H1 (cell line): Measurements from ENCODE around the gene BACE2. TPM values are rescaled to one million over a fixed set of nuclear protein-coding genes. Genes with fewer than 3 reads are reported as not detected.

Source experiments
- CTCF ChIA-PET: fragments of 300-600 bp; sonication (Branson Sonifier 250); formaldehyde crosslinking; loops from one replicate; lab custom pipeline; 2021; ENCODE audit not compliant: partially characterized antibody; lab: Charles Lee
- POLR2A ChIA-PET: fragments of 300-600 bp; sonication (Branson Sonifier 250); formaldehyde crosslinking; loops from one replicate; lab custom pipeline; 2021; ENCODE audit warnings: inconsistent platforms; ENCODE audit not compliant: partially characterized antibody; lab: Charles Lee
- DNase-seq, 2 experiments: peaks; one replicate each; pipeline versions ENCODE4 v3.0.0 to v3.0.0-alpha.2; 2010 to 2022; ENCODE audit warnings: low spot score in 2 of 2, low read depth in 1 of 2, mixed read lengths in 1 of 2
- FAIRE-seq: peaks from 2 replicates; lab custom pipeline; 2011; peaks lifted over from hg19 to GRCh38; lab: Jason Lieb, UNC
- H2AFZ ChIP-seq: 2 replicates; pipeline ENCODE4 v1.8.1; 2012; ENCODE audit warnings: low read length, inconsistent platforms
- H2AK5ac ChIP-seq: 2 replicates; pipeline ENCODE4 v1.6.1; 2013; ENCODE audit warnings: low read depth, low read length
- H2BK120ac ChIP-seq: replicated peaks from 2 replicates; pipeline ENCODE3; 2013; ENCODE audit warnings: low read depth, low read length, inconsistent platforms
- H2BK12ac ChIP-seq: 2 replicates; pipeline ENCODE4 v1.6.1; 2013; ENCODE audit warnings: low read depth, low read length
- H2BK15ac ChIP-seq: 2 replicates; pipeline ENCODE4 v1.6.1; 2013; ENCODE audit warnings: low read length
- H2BK20ac ChIP-seq: 2 replicates; pipeline ENCODE4 v1.6.1; 2013; ENCODE audit warnings: low read length
- H2BK5ac ChIP-seq: 2 replicates; pipeline ENCODE4 v1.6.1; 2013; ENCODE audit warnings: low read depth, low read length
- H3K14ac ChIP-seq: 2 replicates; pipeline ENCODE4 v1.6.1; 2013; ENCODE audit warnings: inconsistent platforms; ENCODE audit not compliant: insufficient read length
- H3K18ac ChIP-seq: 2 replicates; pipeline ENCODE4 v1.6.1; 2013; ENCODE audit warnings: low read length; ENCODE audit errors: extremely low read depth
- H3K23ac ChIP-seq: 2 replicates; pipeline ENCODE4 v1.6.1; 2013; ENCODE audit warnings: inconsistent platforms; ENCODE audit not compliant: insufficient read length
- H3K23me2 ChIP-seq: 2 replicates; pipeline ENCODE4 v1.6.1; 2013; ENCODE audit warnings: low read depth, low read length
- H3K27ac ChIP-seq: 2 replicates; pipeline ENCODE4 v1.6.1; 2011; ENCODE audit warnings: low read depth, low read length, inconsistent platforms
- H3K27me3 ChIP-seq, 4 experiments: replicated peaks in 1 of 4; 1 replicate in 1 of 4; 2 replicates in 3 of 4; pipeline versions ENCODE4 v1.6.1 to v1.8.1; 2011 to 2013; ENCODE audit warnings: low read length in 3 of 4, mild to moderate bottlenecking in 3 of 4, inconsistent platforms in 2 of 4, mixed read lengths in 2 of 4, moderate library complexity in 1 of 4; ENCODE audit not compliant: control insufficient read depth in 3 of 4, insufficient read depth in 3 of 4; ENCODE audit errors: extremely low read depth in 1 of 4
- H3K36me3 ChIP-seq, 4 experiments: 2 replicates each; pipeline versions ENCODE4 v1.6.1 to v1.8.1; 2011 to 2013; ENCODE audit warnings: mild to moderate bottlenecking in 4 of 4, low read length in 3 of 4, moderate library complexity in 2 of 4, control low read depth in 1 of 4, inconsistent platforms in 1 of 4; ENCODE audit not compliant: insufficient read depth in 4 of 4, control insufficient read depth in 2 of 4
- H3K4ac ChIP-seq: replicated peaks from 2 replicates; pipeline ENCODE3; 2013; ENCODE audit warnings: low read length, low read depth, mixed read lengths, inconsistent platforms; ENCODE audit not compliant: insufficient read length
- H3K4me1 ChIP-seq, 4 experiments: replicated peaks in 1 of 4; 1 replicate in 1 of 4; 2 replicates in 3 of 4; pipeline versions ENCODE4 v1.6.1 to v1.8.1; 2011 to 2013; ENCODE audit warnings: low read length in 3 of 4, inconsistent platforms in 2 of 4, mixed read lengths in 1 of 4; ENCODE audit not compliant: insufficient read depth in 4 of 4, control insufficient read depth in 3 of 4
- H3K4me2 ChIP-seq, 2 experiments: 2 replicates each; pipeline versions ENCODE4 v1.6.1 to v1.8.1; 2011 to 2013; ENCODE audit warnings: low read depth in 2 of 2, low read length in 2 of 2, control low read depth in 1 of 2, inconsistent platforms in 1 of 2, mild to moderate bottlenecking in 1 of 2; ENCODE audit not compliant: insufficient read depth in 1 of 2
- H3K4me3 ChIP-seq, 4 experiments: fragments of 200-600, 300-600 bp in 1 of 4; sonication (generic), shearing (Covaris generic), sonication (Bioruptor Twin) in 1 of 4; 2 replicates each; pipeline versions ENCODE4 v1.5.1 to v1.8.1; 2011 to 2016; ENCODE audit warnings: low read length in 4 of 4, low read depth in 3 of 4, control low read depth in 2 of 4, inconsistent platforms in 2 of 4, mild to moderate bottlenecking in 2 of 4, mixed read lengths in 1 of 4, moderate library complexity in 1 of 4; ENCODE audit not compliant: insufficient read depth in 2 of 4; ENCODE audit errors: extremely low read depth in 1 of 4
- H3K56ac ChIP-seq: replicated peaks from 2 replicates; pipeline ENCODE3; 2013; ENCODE audit warnings: low read depth, mild to moderate bottlenecking, mixed read lengths, low read length, inconsistent platforms; ENCODE audit not compliant: insufficient read length
- H3K79me1 ChIP-seq: 2 replicates; pipeline ENCODE4 v1.6.1; 2013; ENCODE audit warnings: low read depth, low read length, control low read depth
- H3K79me2 ChIP-seq, 2 experiments: 2 replicates each; pipeline versions ENCODE4 v1.6.1 to v1.8.1; 2012 to 2013; ENCODE audit warnings: low read length in 2 of 2, mild to moderate bottlenecking in 2 of 2, inconsistent platforms in 1 of 2; ENCODE audit not compliant: insufficient read depth in 2 of 2, control insufficient read depth in 1 of 2
- H3K9ac ChIP-seq, 4 experiments: replicated peaks in 1 of 4; 1 replicate in 1 of 4; 2 replicates in 3 of 4; pipeline versions ENCODE4 v1.6.1 to v1.8.1; 2011 to 2013; ENCODE audit warnings: low read depth in 3 of 4, low read length in 3 of 4, control low read depth in 2 of 4, mild to moderate bottlenecking in 2 of 4, moderate library complexity in 2 of 4, inconsistent platforms in 1 of 4; ENCODE audit errors: extremely low read depth in 1 of 4
- H3K9me3 ChIP-seq, 2 experiments: 2 replicates each; pipeline versions ENCODE4 v1.6.1 to v1.8.1; 2012 to 2013; ENCODE audit warnings: mild to moderate bottlenecking in 2 of 2, moderate library complexity in 2 of 2, control low read depth in 1 of 2, inconsistent platforms in 1 of 2, low read depth in 1 of 2, low read length in 1 of 2, mixed read lengths in 1 of 2; ENCODE audit not compliant: insufficient read depth in 2 of 2
- H4K20me1 ChIP-seq, 2 experiments: replicated peaks in 1 of 2; 2 replicates each; pipeline versions ENCODE3 to v1.8.1; 2011 to 2013; ENCODE audit warnings: inconsistent platforms in 2 of 2, low read length in 2 of 2, mild to moderate bottlenecking in 1 of 2; ENCODE audit not compliant: insufficient read depth in 2 of 2, control insufficient read depth in 1 of 2
- H4K5ac ChIP-seq: 2 replicates; pipeline ENCODE4 v1.6.1; 2013; ENCODE audit warnings: low read length, low read depth, mixed read lengths, inconsistent platforms; ENCODE audit not compliant: insufficient read length
- H4K8ac ChIP-seq: 2 replicates; pipeline ENCODE4 v1.8.0; 2013; ENCODE audit warnings: mild to moderate bottlenecking, moderate library complexity, low read length, inconsistent platforms; ENCODE audit not compliant: insufficient read depth; ENCODE audit errors: extremely low read depth
- H4K91ac ChIP-seq: replicated peaks from 2 replicates; pipeline ENCODE3; 2013; ENCODE audit warnings: low read length, mixed read lengths, inconsistent platforms; ENCODE audit not compliant: insufficient read length
- SIRT6 ChIP-seq: IDR thresholded peaks from one replicate; pipeline ENCODE4 v1.7.1; 2012; ENCODE audit warnings: low read length, inconsistent platforms
- WGBS, 2 experiments: shearing (Covaris generic) in 1 of 2; methylation state at CpG; one replicate each; pipeline versions ENCODE4 v1.1.6 to v1.1.7; 2013 to 2015; ENCODE audit warnings: low lambda C conversion rate in 2 of 2, mixed read lengths in 2 of 2, inconsistent platforms in 1 of 2, low coverage in 1 of 2, missing lambda C conversion rate in 1 of 2; ENCODE audit not compliant: insufficient replicate concordance in 2 of 2, insufficient coverage in 1 of 2, insufficient read length in 1 of 2; ENCODE audit errors: extremely low coverage in 1 of 2, missing lambda C conversion rate in 1 of 2; 5-methylcytosine and 5-hydroxymethylcytosine counted together
- polyA plus RNA-seq, 7 experiments: library from polyadenylated mRNA; depleted of rRNA in 3 of 7; stranded (reverse) in 5 of 7; unstranded in 2 of 7; fragments of >200 nt in 5 of 7; fragments of 200-250 nt in 2 of 7; gene quantifications; 1 replicate in 5 of 7; 2 replicates in 1 of 7; 4 replicates in 1 of 7; pipeline versions ENCODE4 v1.2.1 to v1.2.3, GENCODE V29; 2011 to 2013; ENCODE audit warnings: missing spikeins in 2 of 7, mixed read lengths in 2 of 7
- total RNA-seq: library from RNA; stranded (reverse); fragmentation: NEBNext Ultra II Directional; extraction: Animal tissue kit (Norgen Biotek cat#: 25700); gene quantifications from 2 replicates; pipeline ENCODE4 v1.2.1, GENCODE V29; 2021

BACE2 gene
- total and polyA plus RNA-seq, 2 of the 8 experiments (the other 6 are each of a cell fraction or from before 2014, with no cell fraction given): 8.1 to 10.9 TPM

DNA sequence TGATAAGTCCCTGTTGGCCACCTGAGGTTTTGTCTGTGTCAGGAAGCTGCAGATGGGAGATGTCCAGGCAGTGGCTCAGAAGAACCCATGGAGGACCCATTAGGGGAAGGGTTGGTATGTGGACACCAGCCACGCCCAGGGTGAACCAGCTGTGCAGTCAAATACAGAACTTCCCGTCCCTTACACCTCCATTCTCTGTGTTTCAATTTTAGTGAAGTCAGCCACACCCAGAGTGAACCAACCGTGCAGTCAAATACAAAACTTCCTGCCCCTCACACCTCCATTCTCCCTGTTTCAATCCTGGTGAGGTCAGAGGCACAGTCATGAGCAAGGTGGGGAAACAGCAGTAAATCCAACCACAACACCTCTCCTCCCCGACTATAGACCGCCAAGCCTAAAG is 27.4 kb downstream of the BACE2 start:
- no peak overlapping the region for H2BK15ac ChIP-seq
- H3K9me3 ChIP-seq: no peaks in the 10 kb centered on the region
- no peak overlapping the region for H3K4me2 ChIP-seq
- no peak overlapping the region for H2BK20ac ChIP-seq
- no peak overlapping the region for H4K5ac ChIP-seq
- H3K27ac ChIP-seq: no peak overlapping the region
- H3K23ac ChIP-seq: peak overlapping the region; percentile 89
- POLR2A ChIA-PET: no interaction called here
- H3K4ac ChIP-seq: no peak overlapping the region
- no peaks in the 10 kb centered on the region for H3K23me2 ChIP-seq
- H4K91ac ChIP-seq: no peak overlapping the region
- no peak overlapping the region for H2AK5ac ChIP-seq
- WGBS, 2 experiments: 92% methylated on average over 5 of the region's 5 CpGs; no CpG with 5 or more reads in 1 of the 2 experiments
- CTCF ChIA-PET: no interaction called here
- no peaks in the 10 kb centered on the region for H3K36me3 ChIP-seq
- H2BK120ac ChIP-seq: no peak overlapping the region
- no peak overlapping the region for H3K56ac ChIP-seq
- no peaks in the 10 kb centered on the region for H4K20me1 ChIP-seq
- TF ChIP-seq SIRT6: no peak
- TF ChIP-seq, all 59 proteins: peak for 0
- Histone ChIP-seq H4K8ac (no peak overlapping the region), H3K9ac (no peak overlapping the region), H3K79me2 (no peaks in the 10 kb centered on the region), H2BK12ac (no peak overlapping the region), H2AFZ (no peak overlapping the region), H3K79me1 (no peaks in the 10 kb centered on the region), H3K14ac (no peak overlapping the region), H3K4me3 (no peak overlapping the region), H3K18ac (no peak overlapping the region), H2BK5ac (no peak overlapping the region), H3K4me1 (no peaks in the 10 kb centered on the region; a peak in 1 of 7 replicates), H3K27me3 (no peaks in the 10 kb centered on the region)
- DNase-seq: no peak
- no peak for FAIRE-seq
